Calu3 (cell line): ENCODE measurements around the gene FNDC3B. TPM values are rescaled to one million over a fixed set of nuclear protein-coding genes. Genes with fewer than 3 reads are reported as not detected.

Source experiments
- BruUV-seq: library from RNA; stranded (reverse); fragments of 400-500 nt; replicated peaks from 2 replicates; lab custom pipeline; 2021; lab: Mats Ljungman, UMichigan
- CTCF ChIA-PET: fragments of 300-600 bp; sonication (Branson Sonifier 250); formaldehyde crosslinking; loops from one replicate; lab custom pipeline; 2022; ENCODE audit warnings: antibody characterized with exemption; lab: Charles Lee
- DNase-seq: peaks from one replicate; pipeline ENCODE4 v3.0.0; 2022
- H3K27ac Mint-ChIP-seq: one replicate; pipeline ENCODE4 v1.8.0; 2022; ENCODE audit warnings: mixed read lengths; ENCODE audit not compliant: unreplicated experiment
- H3K27me3 Mint-ChIP-seq: one replicate; pipeline ENCODE4 v1.8.0; 2022; ENCODE audit warnings: mixed read lengths; ENCODE audit not compliant: unreplicated experiment
- H3K36me3 Mint-ChIP-seq: one replicate; pipeline ENCODE4 v1.8.0; 2022; ENCODE audit warnings: mild to moderate bottlenecking, moderate library complexity, mixed read lengths; ENCODE audit not compliant: insufficient read depth, unreplicated experiment
- H3K4me1 Mint-ChIP-seq: one replicate; pipeline ENCODE4 v1.8.0; 2022; ENCODE audit warnings: mild to moderate bottlenecking, low read depth, mixed read lengths; ENCODE audit not compliant: unreplicated experiment
- H3K4me3 Mint-ChIP-seq: one replicate; pipeline ENCODE4 v1.8.0; 2022; ENCODE audit warnings: mild to moderate bottlenecking, low read depth, moderate library complexity, mixed read lengths; ENCODE audit not compliant: unreplicated experiment
- H3K9me3 Mint-ChIP-seq: one replicate; pipeline ENCODE4 v1.8.0; 2022; ENCODE audit warnings: low read depth, mixed read lengths; ENCODE audit not compliant: unreplicated experiment
- CTCF ChIP-seq: fragments of 200-600 bp; IDR thresholded peaks from one replicate; pipeline ENCODE4 v1.8.0; 2022; ENCODE audit warnings: antibody characterized with exemption; ENCODE audit not compliant: unreplicated experiment
- intact Hi-C: fragments of 100-400 bp; cut with micrococcal nuclease; formaldehyde crosslinking; loops from one replicate; pipeline ENCODE4 v1.10.0; 2022; ENCODE audit not compliant: unreplicated experiment
- total RNA-seq: library from RNA; stranded (reverse); gene quantifications from 2 replicates; pipeline ENCODE4 v1.2.3, GENCODE V29; 2022

FNDC3B gene
- total RNA-seq, 1 experiment from 2014 or later = 453 TPM

DNA sequence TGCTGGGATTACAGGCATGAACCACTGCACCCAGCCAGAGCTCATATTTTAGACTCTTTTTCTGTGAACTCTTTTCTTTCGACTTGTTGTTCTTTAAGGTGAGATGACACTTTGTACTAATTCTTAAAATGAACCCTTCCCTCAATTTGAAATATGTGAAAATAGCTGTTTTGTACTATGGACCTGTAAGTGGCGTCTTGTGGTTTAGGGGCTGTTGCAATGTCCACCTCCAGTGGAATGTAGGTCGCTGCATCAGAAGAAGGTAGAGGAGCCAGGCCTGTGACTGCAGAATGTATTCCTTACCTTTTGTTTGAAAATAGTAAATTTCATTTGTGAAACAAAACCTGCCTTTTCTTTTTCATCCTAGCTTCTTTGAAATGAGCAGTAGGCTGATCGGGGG lies 38.9 kb downstream of the FNDC3B start:
- Mint-ChIP-seq H3K9me3 (no peaks in the 10 kb centered on the region), H3K27me3 (no peaks in the 10 kb centered on the region), H3K36me3 (peaks cover 96% of the 10 kb centered on the region), H3K4me3 (no peak overlapping the region), H3K4me1 (peaks cover 97% of the 10 kb centered on the region), H3K27ac (peak overlapping the region; percentile 18)
- intact Hi-C loops = no loop called here
- CTCF ChIA-PET = interaction anchor here (0.5 to 0.6 kb wide), 2 partner anchors 138 to 1920 kb away, joined by 4 to 5 read pairs; no protein-coding TSS in a partner anchor
- TF ChIP-seq CTCF = no peak
- no TSS peak for BruUV-seq
- no peak for DNase-seq

GRCh38 chr3:172078721-172079120 lies 39.3 kb downstream of the FNDC3B start:
- peak overlapping the region; percentile 18 for H3K27ac Mint-ChIP-seq
- no peak for TF ChIP-seq CTCF
- H3K36me3 Mint-ChIP-seq = peaks cover 96% of the 10 kb centered on the region
- peaks cover 96% of the 10 kb centered on the region for H3K4me1 Mint-ChIP-seq
- intact Hi-C loops = no loop called here
- H3K4me3 Mint-ChIP-seq = no peak overlapping the region
- BruUV-seq = no TSS peak
- CTCF ChIA-PET = interaction anchor here (0.6 kb wide), 1 partner anchor 1920 kb away, joined by 4 read pairs; no protein-coding TSS in a partner anchor
- DNase-seq = no peak
- H3K27me3 Mint-ChIP-seq = no peaks in the 10 kb centered on the region
- H3K9me3 Mint-ChIP-seq = no peaks in the 10 kb centered on the region

- intact Hi-C loops = no loop called here
- peak overlapping the region; percentile 18 for H3K27ac Mint-ChIP-seq
Observed at GRCh38 chr3:172079326-172079976, 40.1 kb downstream of the FNDC3B start.

GRCh38 chr3:172080503-172080902 lies 41.1 kb downstream of the FNDC3B start:
- H3K9me3 Mint-ChIP-seq = no peaks in the 10 kb centered on the region
- no TSS peak for BruUV-seq
- H3K4me3 Mint-ChIP-seq = no peak overlapping the region
- no peak for DNase-seq
- CTCF ChIA-PET = interaction anchor here (0.6 to 0.7 kb wide), 2 partner anchors 43 to 83 kb away, joined by 4 read pairs; no protein-coding TSS in a partner anchor
- H3K27me3 Mint-ChIP-seq = no peaks in the 10 kb centered on the region
- H3K36me3 Mint-ChIP-seq = peaks cover 96% of the 10 kb centered on the region
- H3K4me1 Mint-ChIP-seq = peaks cover 97% of the 10 kb centered on the region
- intact Hi-C loops = no loop called here
- no peak overlapping the region for H3K27ac Mint-ChIP-seq
- TF ChIP-seq CTCF = no peak

More at GRCh38 chr3:172079326-172079976, 40.1 kb downstream of the FNDC3B start:
- no peak for TF ChIP-seq CTCF
- H3K27me3 Mint-ChIP-seq = no peaks in the 10 kb centered on the region
- H3K9me3 Mint-ChIP-seq = no peaks in the 10 kb centered on the region
- CTCF ChIA-PET = interaction anchor here (0.7 kb wide), 1 partner anchor 84 kb away, joined by 4 read pairs; no protein-coding TSS in a partner anchor
- H3K4me3 Mint-ChIP-seq = no peak overlapping the region
- no peak for DNase-seq
- H3K4me1 Mint-ChIP-seq = peaks cover 96% of the 10 kb centered on the region
- H3K36me3 Mint-ChIP-seq = peaks cover 96% of the 10 kb centered on the region
- BruUV-seq = no TSS peak
